ENCODE measurements around the gene KCNMA1. TPM values are rescaled to one million over a fixed set of nuclear protein-coding genes. Genes with fewer than 3 reads are reported as not detected.

KCNMA1 gene
- total RNA-seq, 1 experiment from 2014 or later, result 0.49 TPM

DNA sequence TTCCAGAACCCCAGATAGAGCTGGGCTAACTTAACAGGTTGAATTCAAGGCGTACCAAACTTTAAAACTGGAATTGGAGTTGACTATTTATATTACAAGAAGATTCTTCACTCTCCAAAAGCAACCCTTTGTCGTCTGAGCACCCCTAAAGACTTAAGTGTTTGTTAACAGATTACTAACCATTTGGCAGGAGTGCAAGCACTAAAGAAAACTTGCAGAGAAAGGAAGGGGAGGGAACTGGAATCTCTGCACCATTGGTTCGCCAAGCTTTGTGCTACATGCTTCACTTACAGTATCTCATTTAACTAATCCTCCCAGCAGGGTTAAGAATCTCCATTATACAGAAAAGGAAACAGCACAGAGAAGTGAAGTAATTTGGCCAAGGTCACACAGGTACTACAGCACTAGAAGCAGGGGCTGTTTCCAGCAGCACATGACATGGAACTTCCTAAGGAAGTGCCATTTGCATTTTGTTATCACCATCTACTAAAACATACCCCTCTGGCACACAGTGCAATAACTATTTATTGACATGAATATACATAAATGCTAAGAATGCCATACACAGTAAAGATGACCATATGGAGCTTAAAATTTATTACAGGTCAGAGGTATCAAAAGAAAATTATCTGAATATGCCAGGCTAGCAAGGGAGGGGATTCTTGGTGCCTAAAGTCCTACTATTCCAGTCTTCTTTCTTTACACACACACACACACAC, 201.2 kb downstream of the KCNMA1 start:
- Histone ChIP-seq H3K9me2 (ENCODE audit: insufficient read depth) (no peaks in the 10 kb centered on the region), H3K79me2 (ENCODE audit: insufficient read depth, low read length) (no peaks in the 10 kb centered on the region), H3K27me3 (ENCODE audit: insufficient read depth, low read length) (no peaks in the 10 kb centered on the region), H3K36me3 (ENCODE audit: control insufficient read depth in 1 of 2, insufficient read depth in 2 of 2, low read length in 2 of 2) (no peaks in the 10 kb centered on the region), H3K4me2 (ENCODE audit: low read length) (no peak overlapping the region), H4K20me1 (ENCODE audit: insufficient read depth) (no peaks in the 10 kb centered on the region), H3K9me3 (ENCODE audit: control insufficient read depth in 1 of 2, insufficient read depth in 1 of 2, low read depth in 1 of 2, low read length in 2 of 2) (no peaks in the 10 kb centered on the region), H3K4me1 (ENCODE audit: control insufficient read depth in 1 of 2, insufficient read depth in 2 of 2, low read length in 2 of 2) (no peaks in the 10 kb centered on the region), H3K27ac (ENCODE audit: low read depth, low read length) (no peak overlapping the region), H3K9ac (ENCODE audit: low read length) (no peak overlapping the region), H3K4me3 (replicated peaks in 1 of 2; ENCODE audit: low read depth in 1 of 2, low read length in 2 of 2) (no peak overlapping the region), H2AFZ (ENCODE audit: low read depth, low read length, poor library complexity, severe bottlenecking) (no peak overlapping the region)
- DNase-seq (ENCODE audit: low read depth, low spot score) (no peak), ATAC-seq (no peak)
- intact Hi-C loops (cut with micrococcal nuclease), result no loop called here
- ChIA-PET RAD21 (ENCODE audit: low non-redundant PET in 1 of 2, low total read pairs in 2 of 2, uncharacterized antibody in 2 of 2, unreplicated experiment in 2 of 2) (no interaction called here), POLR2A (no interaction called here), CTCF (no interaction called here)
- no peak for TF ChIP-seq ELF1 (IDR thresholded peaks at IDR 0.05; ENCODE audit: borderline replicate concordance, low read depth)
- no peak for TF ChIP-seq FOSL1 (IDR thresholded peaks at IDR 0.05; ENCODE audit: low read depth)
- no peak for TF ChIP-seq POLR2A (IDR thresholded peaks at IDR 0.05; ENCODE audit: borderline replicate concordance, extremely low read depth, insufficient read depth, insufficient read length)
- no peak for TF ChIP-seq SIN3A (IDR thresholded peaks at IDR 0.05; ENCODE audit: low read depth)
- TF ChIP-seq, protein P1, sequence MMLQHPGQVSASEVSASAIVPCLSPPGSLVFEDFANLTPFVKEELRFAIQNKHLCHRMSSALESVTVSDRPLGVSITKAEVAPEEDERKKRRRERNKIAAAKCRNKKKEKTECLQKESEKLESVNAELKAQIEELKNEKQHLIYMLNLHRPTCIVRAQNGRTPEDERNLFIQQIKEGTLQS (IDR thresholded peaks at IDR 0.05), result no peak
- no peak for TF ChIP-seq RAD21 (IDR thresholded peaks at IDR 0.05; ENCODE audit: low read depth)
- TF ChIP-seq POLR2AphosphoS5 (IDR thresholded peaks at IDR 0.05; ENCODE audit: low read depth, low read length), result no peak
- TF ChIP-seq, protein P2, sequence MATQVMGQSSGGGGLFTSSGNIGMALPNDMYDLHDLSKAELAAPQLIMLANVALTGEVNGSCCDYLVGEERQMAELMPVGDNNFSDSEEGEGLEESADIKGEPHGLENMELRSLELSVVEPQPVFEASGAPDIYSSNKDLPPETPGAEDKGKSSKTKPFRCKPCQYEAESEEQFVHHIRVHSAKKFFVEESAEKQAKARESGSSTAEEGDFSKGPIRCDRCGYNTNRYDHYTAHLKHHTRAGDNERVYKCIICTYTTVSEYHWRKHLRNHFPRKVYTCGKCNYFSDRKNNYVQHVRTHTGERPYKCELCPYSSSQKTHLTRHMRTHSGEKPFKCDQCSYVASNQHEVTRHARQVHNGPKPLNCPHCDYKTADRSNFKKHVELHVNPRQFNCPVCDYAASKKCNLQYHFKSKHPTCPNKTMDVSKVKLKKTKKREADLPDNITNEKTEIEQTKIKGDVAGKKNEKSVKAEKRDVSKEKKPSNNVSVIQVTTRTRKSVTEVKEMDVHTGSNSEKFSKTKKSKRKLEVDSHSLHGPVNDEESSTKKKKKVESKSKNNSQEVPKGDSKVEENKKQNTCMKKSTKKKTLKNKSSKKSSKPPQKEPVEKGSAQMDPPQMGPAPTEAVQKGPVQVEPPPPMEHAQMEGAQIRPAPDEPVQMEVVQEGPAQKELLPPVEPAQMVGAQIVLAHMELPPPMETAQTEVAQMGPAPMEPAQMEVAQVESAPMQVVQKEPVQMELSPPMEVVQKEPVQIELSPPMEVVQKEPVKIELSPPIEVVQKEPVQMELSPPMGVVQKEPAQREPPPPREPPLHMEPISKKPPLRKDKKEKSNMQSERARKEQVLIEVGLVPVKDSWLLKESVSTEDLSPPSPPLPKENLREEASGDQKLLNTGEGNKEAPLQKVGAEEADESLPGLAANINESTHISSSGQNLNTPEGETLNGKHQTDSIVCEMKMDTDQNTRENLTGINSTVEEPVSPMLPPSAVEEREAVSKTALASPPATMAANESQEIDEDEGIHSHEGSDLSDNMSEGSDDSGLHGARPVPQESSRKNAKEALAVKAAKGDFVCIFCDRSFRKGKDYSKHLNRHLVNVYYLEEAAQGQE (IDR thresholded peaks at IDR 0.05; ENCODE audit: low read depth), result no peak
- TF ChIP-seq YY1 (IDR thresholded peaks at IDR 0.05; ENCODE audit: extremely low read depth, insufficient replicate concordance, low read depth, low read length), result no peak
- no peak for TF ChIP-seq EZH2phosphoT487 (IDR thresholded peaks at IDR 0.05; ENCODE audit: borderline replicate concordance)
- no peak for TF ChIP-seq ZNF274 (IDR thresholded peaks at IDR 0.05; ENCODE audit: low read depth, low read length)
- no peak for TF ChIP-seq JUND (IDR thresholded peaks at IDR 0.05)
- TF ChIP-seq EGR1 (IDR thresholded peaks at IDR 0.05; ENCODE audit: low read depth), result no peak
- TF ChIP-seq ZFX (IDR thresholded peaks at IDR 0.05), result no peak
- TF ChIP-seq CBX3 (IDR thresholded peaks at IDR 0.05; ENCODE audit: low read depth), result no peak
- TF ChIP-seq ZBTB33 (IDR thresholded peaks at IDR 0.05; ENCODE audit: extremely low read depth, insufficient replicate concordance, low read length), result no peak
- TF ChIP-seq SP1 (IDR thresholded peaks at IDR 0.05; ENCODE audit: low read depth), result no peak
- TF ChIP-seq, protein P3, sequence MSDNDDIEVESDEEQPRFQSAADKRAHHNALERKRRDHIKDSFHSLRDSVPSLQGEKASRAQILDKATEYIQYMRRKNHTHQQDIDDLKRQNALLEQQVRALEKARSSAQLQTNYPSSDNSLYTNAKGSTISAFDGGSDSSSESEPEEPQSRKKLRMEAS (IDR thresholded peaks at IDR 0.05), result no peak
- no peak for TF ChIP-seq CTCF (IDR thresholded peaks at IDR 0.05 in 2 of 3, conservative IDR thresholded peaks at IDR 0.05 in 1 of 3; ENCODE audit: borderline replicate concordance in 1 of 3, insufficient read depth in 1 of 3, low read depth in 2 of 3, low read length in 2 of 3)
- BruUV-seq (replicated peaks), result no TSS peak

Data from HCT116 (cell line).